Neural progenitor cell (in vitro differentiated cells): ENCODE data around the gene MXRA8.

ENCODE experiments used
- CTCF ChIP-seq: fragments of 200-600 bp; sonication (generic); IDR thresholded peaks from 2 replicates; pipeline ENCODE4 v1.5.1; 2017; ENCODE audit warnings: antibody characterized with exemption, mild to moderate bottlenecking
- EZH2 ChIP-seq: fragments of 200-600 bp; sonication (generic); IDR thresholded peaks from 2 replicates; pipeline ENCODE4 v1.6.1; 2017; ENCODE audit warnings: antibody characterized with exemption, mild to moderate bottlenecking, moderate library complexity

GRCh38 chr1:1402072-1402900 lies 43.9 kb upstream of the MXRA8 start:
- TF ChIP-seq EZH2: no peak
- peak; percentile 67 for TF ChIP-seq CTCF
